Activated naive CD8-positive, alpha-beta T cell treated with anti-CD3 and anti-CD28 coated beads, Interleukin-2, amount 50 U/mL, for 24 hours (primary cell): ENCODE results near the gene C18orf63.

ENCODE experiments used
- ATAC-seq: fragments of 150-1000 bp; cut with Tn5 transposase; one replicate; pipeline ENCODE4 v1.10.0; 2021
- DNase-seq: peaks from one replicate; pipeline ENCODE4 v3.0.0; 2021
- H3K27ac Mint-ChIP-seq: one replicate; pipeline ENCODE4 v1.8.0; 2021; ENCODE audit warnings: mild to moderate bottlenecking, mixed read lengths
- H3K27me3 Mint-ChIP-seq: one replicate; pipeline ENCODE4 v1.8.0; 2021; ENCODE audit warnings: mixed read lengths
- H3K36me3 Mint-ChIP-seq: one replicate; pipeline ENCODE4 v1.8.0; 2021; ENCODE audit warnings: low read depth, mixed read lengths
- H3K4me1 Mint-ChIP-seq: one replicate; pipeline ENCODE4 v1.8.0; 2021; ENCODE audit warnings: mixed read lengths
- H3K4me3 Mint-ChIP-seq: one replicate; pipeline ENCODE4 v1.8.0; 2021; ENCODE audit warnings: mild to moderate bottlenecking, moderate library complexity, mixed read lengths
- H3K9me3 Mint-ChIP-seq: one replicate; pipeline ENCODE4 v1.8.0; 2021; ENCODE audit warnings: mixed read lengths

Gene C18orf63

GRCh38 chr18:74390900-74391299 is 75.3 kb downstream of the C18orf63 start:
- H3K4me1 Mint-ChIP-seq: peaks cover 24% of the 10 kb centered on the region
- no peaks in the 10 kb centered on the region for H3K9me3 Mint-ChIP-seq
- no peaks in the 10 kb centered on the region for H3K36me3 Mint-ChIP-seq
- no peak overlapping the region for H3K4me3 Mint-ChIP-seq
- ATAC-seq: peak; percentile 77
- peaks cover 4% of the 10 kb centered on the region for H3K27me3 Mint-ChIP-seq
- peak overlapping the region; percentile 38 for H3K27ac Mint-ChIP-seq
- no peak for DNase-seq

GRCh38 chr18:74392323-74392722 is 76.7 kb downstream of the C18orf63 start:
- Mint-ChIP-seq H3K4me1 (peaks cover 24% of the 10 kb centered on the region), H3K9me3 (no peaks in the 10 kb centered on the region), H3K27me3 (peaks cover 4% of the 10 kb centered on the region), H3K27ac (no peak overlapping the region), H3K36me3 (no peaks in the 10 kb centered on the region), H3K4me3 (no peak overlapping the region)
- DNase-seq (no peak), ATAC-seq (no peak)

GRCh38 chr18:74395006-74395405 is 79.4 kb downstream of the C18orf63 start:
- Mint-ChIP-seq H3K27ac (no peak overlapping the region), H3K36me3 (no peaks in the 10 kb centered on the region), H3K4me1 (peaks cover 17% of the 10 kb centered on the region), H3K4me3 (no peak overlapping the region), H3K9me3 (no peaks in the 10 kb centered on the region), H3K27me3 (peaks cover 4% of the 10 kb centered on the region)
- no peak for DNase-seq
- ATAC-seq: no peak

- DNase-seq (no peak), ATAC-seq (no peak)
- peaks cover 4% of the 10 kb centered on the region for H3K27me3 Mint-ChIP-seq
- no peak overlapping the region for H3K4me3 Mint-ChIP-seq
- no peaks in the 10 kb centered on the region for H3K9me3 Mint-ChIP-seq
- no peaks in the 10 kb centered on the region for H3K36me3 Mint-ChIP-seq
- peaks cover 11% of the 10 kb centered on the region for H3K4me1 Mint-ChIP-seq
- H3K27ac Mint-ChIP-seq: no peak overlapping the region
Observed at GRCh38 chr18:74395648-74396154, 80.1 kb downstream of the C18orf63 start.

- no peaks in the 10 kb centered on the region for H3K36me3 Mint-ChIP-seq
- no peak for DNase-seq
- no peak for ATAC-seq
- H3K9me3 Mint-ChIP-seq: no peaks in the 10 kb centered on the region
- peaks cover 4% of the 10 kb centered on the region for H3K27me3 Mint-ChIP-seq
- H3K4me1 Mint-ChIP-seq: peaks cover 3% of the 10 kb centered on the region
- no peak overlapping the region for H3K27ac Mint-ChIP-seq
- H3K4me3 Mint-ChIP-seq: no peak overlapping the region
Observed at GRCh38 chr18:74396171-74397169, 80.8 kb downstream of the C18orf63 start.

- H3K36me3 Mint-ChIP-seq: no peaks in the 10 kb centered on the region
- peaks cover 4% of the 10 kb centered on the region for H3K27me3 Mint-ChIP-seq
- H3K9me3 Mint-ChIP-seq: no peaks in the 10 kb centered on the region
- no peak for DNase-seq
- no peak overlapping the region for H3K27ac Mint-ChIP-seq
- ATAC-seq: no peak
- no peak overlapping the region for H3K4me3 Mint-ChIP-seq
- H3K4me1 Mint-ChIP-seq: peaks cover 3% of the 10 kb centered on the region
Observed at GRCh38 chr18:74397572-74397971, 81.9 kb downstream of the C18orf63 start.

- ATAC-seq (no peak), DNase-seq (no peak)
- no peak overlapping the region for H3K27ac Mint-ChIP-seq
- H3K27me3 Mint-ChIP-seq: peaks cover 2% of the 10 kb centered on the region
- H3K9me3 Mint-ChIP-seq: no peaks in the 10 kb centered on the region
- no peaks in the 10 kb centered on the region for H3K36me3 Mint-ChIP-seq
- H3K4me1 Mint-ChIP-seq: peaks cover 3% of the 10 kb centered on the region
- H3K4me3 Mint-ChIP-seq: no peak overlapping the region
Observed at GRCh38 chr18:74399091-74399887, 83.7 kb downstream of the C18orf63 start.

GRCh38 chr18:74400813-74401212 is 85.2 kb downstream of the C18orf63 start:
- Mint-ChIP-seq H3K36me3 (no peaks in the 10 kb centered on the region), H3K4me3 (no peak overlapping the region), H3K4me1 (no peaks in the 10 kb centered on the region), H3K9me3 (no peaks in the 10 kb centered on the region), H3K27ac (no peak overlapping the region), H3K27me3 (no peaks in the 10 kb centered on the region)
- ATAC-seq (no peak), DNase-seq (no peak)

- H3K36me3 Mint-ChIP-seq: no peaks in the 10 kb centered on the region
- peaks cover 7% of the 10 kb centered on the region for H3K4me1 Mint-ChIP-seq
- no peaks in the 10 kb centered on the region for H3K9me3 Mint-ChIP-seq
- no peak overlapping the region for H3K4me3 Mint-ChIP-seq
- H3K27me3 Mint-ChIP-seq: no peaks in the 10 kb centered on the region
- H3K27ac Mint-ChIP-seq: no peak overlapping the region
- no peak for ATAC-seq
- no peak for DNase-seq
Observed at GRCh38 chr18:74402806-74403433, 87.3 kb downstream of the C18orf63 start.

- H3K27me3 Mint-ChIP-seq: no peaks in the 10 kb centered on the region
- H3K36me3 Mint-ChIP-seq: no peaks in the 10 kb centered on the region
- H3K4me1 Mint-ChIP-seq: peaks cover 16% of the 10 kb centered on the region
- H3K4me3 Mint-ChIP-seq: peak overlapping the region; percentile 73
- ATAC-seq: no peak
- no peak for DNase-seq
- peak overlapping the region; percentile 82 for H3K27ac Mint-ChIP-seq
- H3K9me3 Mint-ChIP-seq: no peaks in the 10 kb centered on the region
Observed at GRCh38 chr18:74407888-74408287, 92.2 kb downstream of the C18orf63 start.
